Measurements from ENCODE around the gene PYGB.

Gene PYGB

GRCh38 chr20:25271486-25272222 is 23.8 kb downstream of the PYGB start:
- no peak for DNase-seq

DNA sequence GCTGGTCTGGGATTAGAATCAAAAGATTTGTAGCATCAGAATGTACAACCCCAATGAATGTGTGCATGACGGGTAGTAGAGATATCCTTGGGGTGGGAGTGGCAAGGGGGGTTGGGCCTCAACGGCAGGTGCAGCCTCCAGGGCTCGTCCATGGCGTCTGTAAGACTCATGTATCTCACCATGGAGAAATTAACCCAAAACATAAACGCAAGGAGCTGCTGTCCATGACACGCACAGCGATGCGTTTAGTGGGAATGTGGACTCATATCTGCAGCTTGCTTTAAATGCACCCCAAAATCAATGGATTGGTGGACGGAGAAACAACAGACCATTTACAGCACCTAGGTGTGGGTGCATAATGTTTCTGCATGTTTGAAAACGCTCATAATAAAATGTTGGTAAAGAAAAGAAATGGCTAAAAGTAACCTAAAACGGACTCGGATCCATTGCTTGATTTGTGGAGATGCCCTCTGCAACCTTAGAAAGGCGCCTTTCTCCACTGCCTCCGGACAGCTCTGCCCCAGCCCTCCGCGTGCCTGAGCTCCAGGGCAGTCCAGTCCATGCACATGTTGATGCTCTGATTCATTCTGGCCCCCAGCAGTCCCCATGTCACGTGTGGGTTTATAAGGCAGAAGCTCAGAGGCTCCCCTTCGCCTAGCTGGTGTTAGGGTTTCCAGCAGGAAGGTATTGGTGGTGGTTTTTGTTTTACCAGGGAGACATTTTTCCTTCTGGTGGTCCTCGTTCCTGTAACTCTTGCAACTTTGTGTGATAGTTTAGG is 24.5 kb downstream of the PYGB start:
- DNase-seq = no peak

GRCh38 chr20:25273046-25273445 is 25.2 kb downstream of the PYGB start:
- no peak for DNase-seq

DNA sequence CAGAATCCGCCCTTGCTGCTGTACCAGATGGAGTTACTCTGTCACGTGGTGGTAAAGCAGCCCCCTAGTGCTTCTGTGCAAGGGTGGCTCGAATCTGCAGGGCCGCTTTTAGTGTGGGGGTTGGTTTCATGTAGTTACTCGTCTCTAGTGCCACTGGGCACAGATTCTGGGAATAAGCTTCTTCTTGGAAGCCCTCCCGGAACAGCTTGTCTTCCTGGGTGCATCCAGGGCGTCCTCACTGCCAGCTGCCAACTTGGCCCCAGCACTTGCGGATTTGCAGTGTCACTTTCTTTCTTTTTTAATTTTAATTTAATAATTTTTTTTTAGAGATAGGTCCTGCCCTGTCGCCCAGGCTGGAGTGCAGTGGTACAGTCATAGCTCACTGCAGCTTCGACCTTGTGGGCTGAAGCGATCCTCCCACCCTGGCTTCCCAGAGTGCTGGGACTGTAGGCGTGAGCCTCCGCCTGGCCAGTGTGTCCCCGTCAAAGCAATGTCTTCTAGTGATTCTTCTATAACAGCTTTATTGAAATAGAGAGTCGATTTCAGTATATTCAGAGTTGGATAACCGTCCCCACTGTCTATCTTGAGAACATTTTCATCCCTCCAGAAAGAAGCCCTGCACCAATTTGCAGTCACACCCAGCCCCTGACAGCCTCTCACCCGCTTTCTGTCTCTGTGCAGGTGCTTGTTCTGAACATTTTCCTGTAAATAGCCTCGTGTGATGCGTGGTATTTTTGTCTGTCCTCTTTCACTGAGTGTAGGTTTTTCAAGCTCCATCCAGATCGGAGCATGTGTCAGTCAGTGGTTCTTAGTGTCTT is 25.9 kb downstream of the PYGB start:
- no peak for DNase-seq

DNA sequence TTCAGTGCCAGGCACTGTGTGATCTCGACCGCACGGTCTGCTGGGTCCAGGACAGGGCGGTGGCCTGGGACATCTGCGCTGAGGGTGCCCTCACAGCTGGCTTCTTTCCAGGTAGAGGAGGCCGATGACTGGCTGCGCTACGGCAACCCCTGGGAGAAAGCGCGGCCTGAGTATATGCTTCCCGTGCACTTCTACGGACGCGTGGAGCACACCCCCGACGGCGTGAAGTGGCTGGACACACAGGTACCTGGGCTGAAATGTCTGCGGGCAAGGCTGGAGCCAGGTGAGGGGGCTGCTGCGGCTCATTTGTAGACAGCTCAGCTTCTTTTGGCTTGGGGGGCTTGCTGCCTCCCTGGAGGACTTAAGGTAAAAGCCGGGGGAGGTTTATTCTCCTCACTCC is 26.6 kb downstream of the PYGB start:
- DNase-seq = no peak

GRCh38 chr20:25274891-25275812 is 27.3 kb downstream of the PYGB start:
- no peak for DNase-seq

DNA sequence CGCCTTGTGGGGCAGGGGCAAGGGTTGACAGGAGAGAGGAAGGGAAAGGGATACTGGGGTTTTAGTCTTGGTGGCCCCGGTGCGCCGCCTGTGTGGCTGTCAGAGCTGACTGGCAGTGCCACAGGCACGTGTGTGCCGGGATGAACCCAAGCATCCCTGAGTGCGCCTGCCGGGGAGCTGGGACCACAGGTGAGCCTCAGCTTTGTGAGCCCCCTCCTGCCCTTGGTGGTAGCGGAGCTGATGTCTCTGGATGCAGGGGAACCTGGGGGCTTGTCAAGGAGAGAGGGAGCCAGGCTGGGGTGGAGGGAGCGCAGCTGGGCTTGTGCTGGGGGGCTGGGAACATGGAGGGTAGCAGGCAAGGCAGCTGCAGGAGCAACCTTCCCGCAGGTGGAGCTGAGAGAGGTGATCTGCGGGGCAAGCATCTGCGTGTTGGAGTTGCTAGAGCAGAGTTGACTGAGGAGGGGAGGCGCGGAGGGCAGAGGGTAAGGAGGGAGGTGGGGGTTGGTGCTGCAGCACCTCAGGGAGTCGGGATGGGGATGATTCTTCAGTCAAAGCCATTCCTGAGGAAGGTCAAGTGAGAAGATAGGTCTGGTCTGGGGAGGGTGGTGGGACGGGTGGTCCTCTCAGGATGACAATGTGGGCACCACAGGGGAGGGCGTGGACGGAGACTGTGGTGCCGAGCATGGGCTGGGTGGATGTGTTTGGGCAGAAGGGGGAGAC is 28.1 kb downstream of the PYGB start:
- DNase-seq = no peak

GRCh38 chr20:25276533-25277050 is 28.7 kb downstream of the PYGB start:
- no peak for DNase-seq

DNA sequence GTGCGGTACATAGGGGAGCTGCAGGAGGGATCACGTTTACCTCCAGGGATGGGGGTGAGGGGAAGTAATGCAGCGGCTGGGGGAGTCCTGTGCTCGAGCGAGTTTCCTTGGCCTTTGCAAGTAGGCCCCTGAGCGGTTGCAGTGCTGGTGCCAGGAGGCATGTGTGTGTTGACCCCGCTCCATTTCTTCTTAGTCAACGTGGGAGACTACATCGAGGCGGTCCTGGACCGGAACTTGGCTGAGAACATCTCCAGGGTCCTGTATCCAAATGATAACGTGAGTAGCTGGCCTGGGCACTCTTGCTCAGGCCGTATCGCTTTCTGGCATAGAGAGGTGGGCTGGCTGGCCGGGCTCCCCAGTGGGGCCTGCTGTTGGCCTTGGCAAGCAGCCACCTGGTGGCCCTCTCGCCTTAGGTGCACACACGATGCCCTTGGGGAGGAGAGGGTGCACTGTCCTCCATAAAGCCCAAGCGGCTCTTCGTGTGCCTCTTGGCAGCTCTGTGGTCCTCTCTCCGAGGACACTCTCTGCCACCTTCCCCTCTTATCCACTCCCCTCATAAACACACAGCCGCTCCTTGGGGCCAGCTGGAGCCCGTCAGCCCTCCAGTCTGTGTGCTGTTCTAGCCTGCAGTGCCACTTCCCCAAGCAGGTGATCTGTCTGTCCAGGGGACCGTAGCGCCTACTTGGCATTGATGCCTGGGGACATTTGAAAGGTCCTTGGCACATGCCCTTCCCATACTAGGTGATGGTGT is 29.3 kb downstream of the PYGB start:
- DNase-seq = no peak

DNA sequence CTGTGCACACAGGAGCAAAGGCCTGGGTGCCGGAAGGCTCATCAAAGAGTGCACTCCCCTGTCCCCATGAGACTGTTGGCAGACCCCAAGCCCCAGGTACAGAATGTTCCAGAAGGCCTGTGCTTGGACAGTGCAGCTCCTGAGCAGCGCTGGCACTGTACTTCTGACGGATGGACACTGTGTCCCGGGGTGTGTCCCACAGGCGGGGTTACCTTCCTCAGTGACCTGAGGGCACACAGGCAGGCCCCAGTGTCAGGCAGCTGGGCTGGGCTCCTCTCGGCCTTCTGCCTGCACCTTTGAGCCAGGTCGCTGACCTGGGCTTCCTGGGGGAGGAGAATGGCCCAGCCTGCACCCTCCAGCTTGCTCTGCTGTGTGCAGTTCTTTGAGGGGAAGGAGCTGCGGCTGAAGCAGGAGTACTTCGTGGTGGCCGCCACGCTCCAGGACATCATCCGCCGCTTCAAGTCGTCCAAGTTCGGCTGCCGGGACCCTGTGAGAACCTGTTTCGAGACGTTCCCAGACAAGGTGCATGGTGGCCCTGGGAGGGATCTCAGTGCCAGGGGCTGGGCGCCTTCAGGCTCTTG is 30.1 kb downstream of the PYGB start:
- DNase-seq = no peak

DNA sequence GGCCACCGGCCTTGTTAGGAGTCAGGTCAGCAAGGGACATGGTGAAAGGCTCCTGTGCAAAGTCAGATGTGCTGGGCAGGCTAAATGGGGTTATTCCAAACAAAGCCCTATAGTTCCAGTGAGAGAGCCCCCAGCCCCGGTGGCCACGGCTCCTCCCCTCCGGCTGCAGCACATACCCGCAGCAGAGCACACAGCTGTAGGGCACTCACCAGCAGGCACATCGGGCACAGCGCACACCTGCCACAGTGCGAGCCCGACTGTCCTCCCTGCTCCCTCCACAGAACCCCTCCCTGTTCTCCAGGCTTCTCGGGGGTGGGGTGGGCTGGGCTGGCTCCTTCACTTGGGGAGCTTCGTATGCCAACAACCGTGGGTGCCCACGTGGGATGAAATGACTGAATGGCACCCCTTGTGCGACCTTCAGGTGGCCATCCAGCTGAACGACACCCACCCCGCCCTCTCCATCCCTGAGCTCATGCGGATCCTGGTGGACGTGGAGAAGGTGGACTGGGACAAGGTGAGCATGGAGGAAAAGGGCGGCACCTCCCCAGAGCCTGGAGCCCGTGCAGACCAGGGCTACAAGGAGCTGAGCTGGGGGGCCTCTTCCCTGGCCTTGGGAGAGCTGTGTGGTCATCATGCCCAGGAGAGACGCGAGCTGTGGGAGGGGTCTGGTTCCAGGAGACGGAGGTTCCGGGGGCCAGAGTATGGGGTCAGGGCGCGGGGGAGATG is 30.9 kb downstream of the PYGB start:
- peak in 1 of 5 donors; percentile 4 for DNase-seq

GRCh38 chr20:25279403-25279802 is 31.5 kb downstream of the PYGB start:
- peak in 1 of 5 donors; percentile 2 for DNase-seq

GRCh38 chr20:25280051-25280573 is 32.2 kb downstream of the PYGB start:
- DNase-seq = peak in 1 of 5 donors; percentile 9

DNA sequence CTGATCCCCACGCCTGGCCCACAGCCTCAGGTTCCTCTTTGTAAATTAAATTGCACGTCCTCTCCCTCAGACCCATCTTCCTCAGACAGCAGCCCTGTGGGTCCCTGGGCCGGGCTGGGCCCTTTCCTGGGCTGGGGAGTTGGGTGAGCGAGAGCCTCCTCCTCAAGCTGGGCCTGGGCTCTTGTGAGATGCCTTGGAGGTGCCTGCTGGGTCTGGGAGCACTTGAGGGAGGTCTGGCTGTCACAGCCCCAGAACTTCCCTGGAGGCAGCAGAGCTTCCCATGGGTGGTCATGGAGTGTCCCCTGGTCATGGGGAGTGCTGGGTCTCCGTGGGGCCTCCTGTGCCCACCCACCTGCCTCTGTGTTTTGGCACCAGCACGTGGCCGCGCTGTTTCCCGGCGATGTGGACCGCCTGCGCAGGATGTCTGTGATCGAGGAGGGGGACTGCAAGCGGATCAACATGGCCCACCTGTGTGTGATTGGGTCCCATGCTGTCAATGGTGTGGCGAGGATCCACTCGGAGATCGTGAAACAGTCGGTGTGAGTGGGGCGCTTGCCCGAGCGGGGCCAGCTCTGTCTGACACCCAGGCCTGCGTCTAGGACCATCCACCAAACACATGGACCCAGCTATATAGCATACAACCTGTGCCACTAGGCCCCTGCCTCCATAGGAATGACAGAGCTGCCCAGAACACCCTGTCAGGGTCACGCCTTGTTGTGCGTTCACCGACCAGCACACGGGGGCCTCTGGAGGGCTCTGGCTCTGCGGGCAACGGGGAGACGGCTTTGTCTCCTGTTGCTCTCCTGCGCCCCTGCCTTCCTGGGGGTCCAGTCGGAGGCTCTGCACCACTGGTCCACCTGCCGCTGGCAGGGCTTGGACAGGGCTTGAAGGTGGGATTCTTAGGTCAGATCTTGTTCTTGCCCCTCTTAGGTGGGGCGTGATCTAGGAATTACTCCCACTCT is 33.0 kb downstream of the PYGB start:
- DNase-seq = no peak

DNA sequence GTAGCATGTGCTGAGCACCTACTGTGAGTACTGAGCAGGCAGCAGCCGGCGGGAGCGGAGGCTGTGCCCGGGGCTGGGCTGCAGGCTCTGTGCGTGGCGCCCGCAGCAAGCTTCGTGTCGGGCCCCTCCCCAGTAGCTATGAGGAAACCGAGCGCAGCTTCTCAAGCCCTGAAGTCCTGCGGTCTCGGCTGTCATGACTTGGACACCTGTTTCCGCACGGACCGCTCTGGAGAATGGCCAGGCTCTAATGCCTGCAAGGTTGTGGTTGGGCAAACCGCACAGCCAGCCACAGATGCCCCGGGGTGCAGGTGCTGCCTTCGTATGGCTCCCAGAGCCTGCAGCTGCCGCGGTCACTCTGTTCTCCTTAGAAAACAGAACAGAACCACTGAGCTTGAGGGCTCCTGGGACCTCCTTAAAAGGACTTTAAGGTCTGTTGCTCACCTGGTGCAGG is 33.7 kb downstream of the PYGB start:
- peak in 1 of 5 donors; percentile 32 for DNase-seq

DNA sequence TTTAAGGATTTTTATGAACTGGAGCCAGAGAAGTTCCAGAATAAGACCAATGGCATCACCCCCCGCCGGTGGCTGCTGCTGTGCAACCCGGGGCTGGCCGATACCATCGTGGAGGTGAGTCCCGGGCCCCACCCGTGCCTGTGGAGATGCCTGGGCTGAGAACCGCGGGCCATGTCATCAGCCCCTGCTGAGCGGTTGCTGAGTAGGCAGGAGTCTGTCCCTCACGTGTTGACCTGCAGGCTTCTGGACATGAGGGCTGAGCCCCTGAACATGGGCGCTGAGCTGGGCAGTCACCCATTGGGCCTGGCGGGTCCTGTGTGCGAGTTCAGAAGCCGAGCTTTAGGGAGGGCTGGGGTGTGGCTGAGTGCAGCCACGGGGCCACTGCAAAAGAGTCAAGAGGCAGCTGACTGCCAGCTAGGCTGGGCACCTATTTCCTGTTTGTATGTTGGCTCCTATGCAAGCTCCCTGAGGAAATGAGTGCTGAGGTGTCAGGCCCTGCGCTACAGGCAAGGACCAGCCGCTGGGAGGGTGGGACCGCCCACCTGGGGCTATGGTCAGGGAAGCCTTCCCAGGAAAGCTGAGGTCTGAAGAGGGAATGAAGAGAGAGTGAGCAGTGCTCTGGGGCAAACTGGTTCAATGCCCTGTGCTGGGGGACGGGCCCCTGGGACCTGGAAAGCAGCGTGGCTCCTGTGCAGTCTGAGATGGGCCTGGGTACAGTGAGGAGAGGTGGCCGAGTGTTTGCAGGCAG is 34.3 kb downstream of the PYGB start:
- DNase-seq = peak in 2 of 5 donors; percentile 3 to 12

GRCh38 chr20:25282796-25283195 is 34.9 kb downstream of the PYGB start:
- no peak for DNase-seq
